Tibial nerve (tissue), 4 donors: Measurements from ENCODE around the gene GDF3. TPM values are rescaled to one million over a fixed set of nuclear protein-coding genes. Genes with fewer than 3 reads are reported as not detected.

Source experiments
- DNase-seq, 2 donors: peaks; one replicate each; pipeline ENCODE4 v3.0.0-alpha.2; 2019; ENCODE audit warnings: low spot score in 2 of 2
- H3K27ac ChIP-seq, 4 donors: fragments of 200-600 bp; sonication (generic) in 3 of 4; one replicate each; pipeline ENCODE4 v1.5.1; 2017 to 2019; ENCODE audit warnings: mild to moderate bottlenecking in 1 of 4
- H3K27me3 ChIP-seq, 2 donors: fragments of 200-600 bp; sonication (generic) in 1 of 2; one replicate each; pipeline versions ENCODE4 v1.5.1 to v1.6.0; 2017 to 2019
- H3K36me3 ChIP-seq, 3 donors: fragments of 200-600 bp; sonication (generic); one replicate each; pipeline ENCODE4 v1.5.1; 2018 to 2019
- H3K4me1 ChIP-seq, 4 donors: fragments of 200-600 bp; sonication (generic) in 3 of 4; one replicate each; pipeline ENCODE4 v1.5.1; 2017 to 2019
- H3K4me3 ChIP-seq, 4 donors: fragments of 200-600 bp; sonication (generic) in 3 of 4; one replicate each; pipeline ENCODE4 v1.5.1; 2017 to 2019; ENCODE audit warnings: mild to moderate bottlenecking in 1 of 4, moderate library complexity in 1 of 4
- H3K9me3 ChIP-seq, 4 donors: fragments of 200-600 bp; sonication (generic) in 3 of 4; one replicate each; pipeline ENCODE4 v1.5.1; 2017 to 2019
- EP300 ChIP-seq, 2 donors: sonication (generic); formaldehyde crosslinking; IDR thresholded peaks; one replicate each; pipeline ENCODE4 v1.6.1; 2017; ENCODE audit warnings: antibody characterized with exemption in 2 of 2, mild to moderate bottlenecking in 1 of 2
- POLR2A ChIP-seq, 2 donors: fragments of 450-650 bp; IDR thresholded peaks; one replicate each; pipeline ENCODE4 v1.6.1; 2017; ENCODE audit warnings: antibody characterized with exemption in 2 of 2, mild to moderate bottlenecking in 2 of 2, moderate library complexity in 2 of 2
- WGBS, 2 donors: methylation state at CpG; one replicate each; pipeline ENCODE4 v1.1.5; 2018; 5-methylcytosine and 5-hydroxymethylcytosine counted together
- total RNA-seq, 4 donors: library from RNA; depleted of rRNA; stranded (reverse); fragments of >200 nt; gene quantifications; one replicate each; pipeline ENCODE4 v1.1.0, GENCODE V29; 2016
- TF ChIP-seq, protein P1 (sequence below), 5 experiments: fragments of 200-600 bp in 3 of 5; fragments of 450-650 bp in 2 of 5; sonication (generic) in 3 of 5; IDR thresholded peaks; one replicate each; pipeline ENCODE4 v1.5.1; 2016 to 2019; ENCODE audit warnings: antibody characterized with exemption in 5 of 5, mild to moderate bottlenecking in 3 of 5, moderate library complexity in 2 of 5

The GDF3 gene
- total RNA-seq, 4 donors from 2014 or later = not detected

DNA sequence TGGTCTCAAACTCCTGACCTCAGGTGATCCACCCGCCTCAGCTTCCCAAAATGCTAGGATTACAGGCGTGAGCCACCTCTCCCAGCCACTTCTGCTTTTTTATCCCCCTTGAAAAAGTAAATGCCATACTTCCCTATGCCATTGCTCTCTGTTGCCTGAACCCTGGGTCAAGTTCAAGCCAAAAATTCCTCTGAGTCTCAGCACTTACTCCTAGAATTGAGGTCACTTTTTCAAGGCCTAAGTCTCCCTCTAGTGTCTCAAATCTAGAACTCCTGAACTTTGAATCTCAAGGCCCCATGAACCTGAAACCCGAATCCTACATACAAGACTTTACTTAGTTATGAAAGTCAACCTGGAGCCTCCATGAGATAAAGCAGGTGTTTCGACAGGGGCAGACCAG lies 28.4 kb downstream of the GDF3 start:
- TF ChIP-seq POLR2A (IDR thresholded peaks at IDR 0.05) (no peak), EP300 (IDR thresholded peaks at IDR 0.05) (no peak)
- TF ChIP-seq, protein P1, sequence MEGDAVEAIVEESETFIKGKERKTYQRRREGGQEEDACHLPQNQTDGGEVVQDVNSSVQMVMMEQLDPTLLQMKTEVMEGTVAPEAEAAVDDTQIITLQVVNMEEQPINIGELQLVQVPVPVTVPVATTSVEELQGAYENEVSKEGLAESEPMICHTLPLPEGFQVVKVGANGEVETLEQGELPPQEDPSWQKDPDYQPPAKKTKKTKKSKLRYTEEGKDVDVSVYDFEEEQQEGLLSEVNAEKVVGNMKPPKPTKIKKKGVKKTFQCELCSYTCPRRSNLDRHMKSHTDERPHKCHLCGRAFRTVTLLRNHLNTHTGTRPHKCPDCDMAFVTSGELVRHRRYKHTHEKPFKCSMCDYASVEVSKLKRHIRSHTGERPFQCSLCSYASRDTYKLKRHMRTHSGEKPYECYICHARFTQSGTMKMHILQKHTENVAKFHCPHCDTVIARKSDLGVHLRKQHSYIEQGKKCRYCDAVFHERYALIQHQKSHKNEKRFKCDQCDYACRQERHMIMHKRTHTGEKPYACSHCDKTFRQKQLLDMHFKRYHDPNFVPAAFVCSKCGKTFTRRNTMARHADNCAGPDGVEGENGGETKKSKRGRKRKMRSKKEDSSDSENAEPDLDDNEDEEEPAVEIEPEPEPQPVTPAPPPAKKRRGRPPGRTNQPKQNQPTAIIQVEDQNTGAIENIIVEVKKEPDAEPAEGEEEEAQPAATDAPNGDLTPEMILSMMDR (IDR thresholded peaks at IDR 0.05) = peak in 1 of 5 experiments; percentile 7
- H3K4me3 ChIP-seq = no peak overlapping the region
- H3K27ac ChIP-seq = no peak overlapping the region
- no peak for DNase-seq
- 61 to 73% methylated on average over 4 of the region's 4 CpGs for WGBS, 2 donors
- H3K27me3 ChIP-seq = no peaks in the 10 kb centered on the region
- H3K4me1 ChIP-seq = no peaks in the 10 kb centered on the region
- no peaks in the 10 kb centered on the region for H3K9me3 ChIP-seq
- no peaks in the 10 kb centered on the region for H3K36me3 ChIP-seq

DNA sequence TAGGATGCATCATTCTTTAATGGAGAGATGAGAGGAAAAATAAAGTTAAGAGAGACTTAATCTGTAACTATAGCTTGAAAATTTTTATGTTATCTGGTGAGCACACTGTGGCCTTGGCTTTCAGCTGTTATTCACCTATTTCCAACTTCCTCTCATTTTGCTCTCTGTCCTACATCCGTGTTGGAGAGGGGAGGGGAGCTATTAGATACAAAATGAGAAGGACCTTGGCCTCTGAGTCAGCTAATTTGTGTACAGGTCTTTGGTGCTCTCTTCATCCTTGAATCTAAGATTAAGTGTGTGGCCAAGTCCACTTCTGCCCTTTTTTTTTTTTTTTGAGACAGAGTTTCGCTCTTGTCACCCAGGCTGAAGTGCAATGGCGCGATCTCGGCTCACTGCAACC lies 29.0 kb downstream of the GDF3 start:
- Histone ChIP-seq H3K27ac (no peak overlapping the region), H3K9me3 (no peaks in the 10 kb centered on the region), H3K36me3 (no peaks in the 10 kb centered on the region), H3K27me3 (no peaks in the 10 kb centered on the region), H3K4me3 (no peak overlapping the region), H3K4me1 (no peaks in the 10 kb centered on the region)
- TF ChIP-seq POLR2A (IDR thresholded peaks at IDR 0.05) = no peak
- TF ChIP-seq EP300 (IDR thresholded peaks at IDR 0.05) = no peak
- WGBS, 2 donors = 86 to 95% methylated on average over 5 of the region's 5 CpGs
- no peak for DNase-seq

DNA sequence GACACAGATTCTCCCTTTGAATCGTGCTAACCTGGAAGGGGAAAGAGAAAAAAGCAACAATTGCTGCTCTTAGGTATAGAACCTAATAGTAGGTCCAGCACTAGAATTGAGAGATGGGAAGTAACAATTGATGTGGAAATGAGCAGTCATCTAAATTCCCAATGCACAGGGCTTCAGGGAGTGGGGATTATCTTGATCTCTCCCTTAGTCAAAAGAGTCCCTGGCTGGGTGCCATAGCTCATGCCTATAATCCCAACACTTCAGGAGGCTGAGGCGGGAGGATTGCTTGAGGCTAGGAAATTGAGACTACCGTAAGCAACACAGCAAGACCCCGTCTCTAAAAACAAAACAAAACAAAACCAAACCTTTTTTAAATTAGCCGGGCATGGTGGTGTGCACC lies 33.8 kb downstream of the GDF3 start:
- Histone ChIP-seq H3K4me3 (no peak overlapping the region), H3K27me3 (no peaks in the 10 kb centered on the region), H3K4me1 (no peaks in the 10 kb centered on the region), H3K9me3 (no peaks in the 10 kb centered on the region), H3K36me3 (no peaks in the 10 kb centered on the region), H3K27ac (no peak overlapping the region)
- TF ChIP-seq, protein P1 (IDR thresholded peaks at IDR 0.05) = no peak
- TF ChIP-seq EP300 (IDR thresholded peaks at IDR 0.05) (no peak), POLR2A (IDR thresholded peaks at IDR 0.05) (no peak)
- WGBS, 2 donors = 64 to 74% methylated on average over 5 of the region's 5 CpGs
- no peak for DNase-seq

DNA sequence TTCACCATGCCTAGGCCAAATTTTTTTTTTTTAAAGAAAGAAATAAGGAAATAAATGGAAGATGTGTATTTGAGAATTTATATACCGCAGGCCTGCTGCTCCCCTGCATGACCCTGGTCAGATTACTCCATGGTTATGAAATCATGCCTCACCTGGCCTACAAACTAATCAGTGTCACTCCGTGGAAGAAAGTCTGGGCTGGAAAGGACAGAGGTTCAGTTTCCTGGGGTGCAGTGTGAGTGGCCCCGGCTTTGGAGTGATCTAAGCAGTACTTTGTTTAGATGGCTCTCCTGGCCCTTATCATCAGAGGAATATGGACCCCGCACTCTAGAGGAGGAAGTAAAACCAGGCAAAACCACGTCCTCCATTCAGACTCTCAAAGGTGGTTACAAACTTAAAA lies 39.5 kb downstream of the GDF3 start:
- Histone ChIP-seq H3K9me3 (no peaks in the 10 kb centered on the region), H3K27me3 (no peaks in the 10 kb centered on the region), H3K27ac (no peak overlapping the region), H3K36me3 (no peaks in the 10 kb centered on the region), H3K4me3 (no peak overlapping the region), H3K4me1 (no peaks in the 10 kb centered on the region)
- 70 to 79% methylated on average over 5 of the region's 5 CpGs for WGBS, 2 donors
- TF ChIP-seq EP300 (IDR thresholded peaks at IDR 0.05) (no peak), POLR2A (IDR thresholded peaks at IDR 0.05) (no peak)
- TF ChIP-seq, protein P1 (IDR thresholded peaks at IDR 0.05) = no peak
- no peak for DNase-seq

DNA sequence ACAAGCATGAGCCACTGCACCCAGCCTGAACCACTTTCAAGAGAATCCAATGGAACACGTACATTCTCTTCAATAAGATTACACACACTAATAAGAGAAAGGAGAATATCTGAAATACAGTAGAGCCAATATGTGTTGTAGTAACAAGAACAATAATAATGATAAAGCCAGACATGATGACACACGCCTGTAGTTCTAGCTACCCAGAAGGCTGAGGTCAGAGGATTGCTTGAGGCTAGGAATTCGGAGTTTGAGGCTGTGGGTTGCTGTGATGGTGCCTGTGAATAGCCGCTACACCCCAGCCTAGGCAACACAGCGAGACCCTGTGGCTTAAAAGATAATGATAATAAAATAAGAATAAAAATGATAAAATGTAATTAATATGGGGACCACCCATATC lies 45.5 kb downstream of the GDF3 start:
- Histone ChIP-seq H3K27ac (no peak overlapping the region), H3K4me3 (no peak overlapping the region), H3K27me3 (no peaks in the 10 kb centered on the region), H3K36me3 (no peaks in the 10 kb centered on the region), H3K9me3 (no peaks in the 10 kb centered on the region), H3K4me1 (no peaks in the 10 kb centered on the region)
- TF ChIP-seq POLR2A (IDR thresholded peaks at IDR 0.05) (no peak), EP300 (IDR thresholded peaks at IDR 0.05) (no peak)
- TF ChIP-seq, protein P1 (IDR thresholded peaks at IDR 0.05) = no peak
- no peak for DNase-seq
- WGBS, 2 donors = 82 to 92% methylated on average over 5 of the region's 5 CpGs

DNA sequence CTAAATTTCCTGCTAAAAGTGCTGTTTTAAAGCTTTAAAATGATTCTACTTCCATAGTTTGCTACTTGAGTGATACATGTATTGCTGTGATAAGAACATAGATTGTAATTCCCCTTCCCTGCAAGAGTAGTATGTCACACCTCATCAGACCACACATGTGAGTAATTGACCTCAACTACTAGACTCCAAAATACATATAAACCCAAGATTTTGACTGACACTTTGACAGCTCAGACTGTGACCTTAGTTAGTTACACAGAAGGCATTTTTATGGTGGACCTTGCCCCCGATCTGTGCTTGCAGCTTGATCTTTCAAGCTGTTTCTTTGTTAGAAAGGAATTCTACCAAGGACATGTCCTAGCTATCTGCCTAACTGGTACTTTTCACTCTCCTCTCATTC lies 48.5 kb downstream of the GDF3 start:
- WGBS, 2 donors = 0 to 3% methylated on average over 1 of the region's 1 CpG
- H3K36me3 ChIP-seq = no peaks in the 10 kb centered on the region
- H3K4me1 ChIP-seq = no peaks in the 10 kb centered on the region
- no peaks in the 10 kb centered on the region for H3K27me3 ChIP-seq
- no peak for TF ChIP-seq POLR2A (IDR thresholded peaks at IDR 0.05)
- TF ChIP-seq EP300 (IDR thresholded peaks at IDR 0.05) = no peak
- TF ChIP-seq, protein P1 (IDR thresholded peaks at IDR 0.05) = no peak
- no peaks in the 10 kb centered on the region for H3K9me3 ChIP-seq
- no peak for DNase-seq
- no peak overlapping the region for H3K4me3 ChIP-seq
- no peak overlapping the region for H3K27ac ChIP-seq
